Fibroblast of lung (primary cell): ENCODE data around the gene TRAPPC2.
"Not testable (repeated sequence)": the region's sequence is repeated elsewhere in the genome, so short reads cannot be mapped to it uniquely, and the experiment has no call there.

ENCODE experiments used
- CTCF ChIP-seq, 2 donors: IDR thresholded peaks in 1 of 2; conservative IDR thresholded peaks in 1 of 2; 1 replicate in 1 of 2; 2 replicates in 1 of 2; pipeline ENCODE4 v1.5.1; 2011 to 2012; ENCODE audit warnings: low read length in 2 of 2, control low read depth in 1 of 2, inconsistent platforms in 1 of 2, low read depth in 1 of 2, mild to moderate bottlenecking in 1 of 2
- EZH2 ChIP-seq: IDR thresholded peaks from 2 replicates; pipeline ENCODE4 v1.5.1; 2012; ENCODE audit warnings: low read length, control low read depth, mild to moderate bottlenecking; ENCODE audit errors: missing control alignments

- TF ChIP-seq CTCF (conservative IDR thresholded peaks at IDR 0.05 in 1 of 2, IDR thresholded peaks at IDR 0.05 in 1 of 2; ENCODE audit: low read depth in 1 of 2, low read length in 2 of 2); EZH2: not testable (repeated sequence)
These were observed 9.5 kb downstream of the TRAPPC2 start for GRCh38 chrX:13724878-13725277.
